Left forelimb (tissue), 1 donor: ENCODE results near the gene SEBOX.

ENCODE experiments used
- DNase-seq: peaks from one replicate; pipeline ENCODE4 v3.0.0-alpha.2; 2018; ENCODE audit warnings: low spot score

The SEBOX gene

GRCh38 chr17:28392491-28392890 is 27.5 kb upstream of the SEBOX start:
- no peak for DNase-seq

GRCh38 chr17:28391401-28391800 is 26.4 kb upstream of the SEBOX start:
- DNase-seq, result no peak

- no peak for DNase-seq
Observed at GRCh38 chr17:28390984-28391383, 26.0 kb upstream of the SEBOX start.

GRCh38 chr17:28390563-28390962 is 25.6 kb upstream of the SEBOX start:
- no peak for DNase-seq

- no peak for DNase-seq
Observed at GRCh38 chr17:28390141-28390540, 25.1 kb upstream of the SEBOX start.

GRCh38 chr17:28388106-28388505 is 23.1 kb upstream of the SEBOX start:
- DNase-seq, result no peak

- no peak for DNase-seq
Observed at GRCh38 chr17:28386391-28386790, 21.4 kb upstream of the SEBOX start.

- no peak for DNase-seq
Observed at GRCh38 chr17:28385406-28385805, 20.4 kb upstream of the SEBOX start.

- no peak for DNase-seq
Observed at GRCh38 chr17:28385037-28385400, 20.0 kb upstream of the SEBOX start.

- DNase-seq, result no peak
Observed at GRCh38 chr17:28384281-28385036, 19.5 kb upstream of the SEBOX start.

GRCh38 chr17:28381141-28381825 is 16.3 kb upstream of the SEBOX start:
- no peak for DNase-seq

- DNase-seq, result no peak
Observed at GRCh38 chr17:28379814-28380801, 15.1 kb upstream of the SEBOX start.

GRCh38 chr17:28372945-28373274 is 7.9 kb upstream of the SEBOX start:
- DNase-seq, result no peak

GRCh38 chr17:28372203-28372944 is 7.4 kb upstream of the SEBOX start:
- no peak for DNase-seq

- DNase-seq, result peak; percentile 82
Observed at GRCh38 chr17:28371245-28372202, 6.5 kb upstream of the SEBOX start, which contains the start of gene SARM1. Gene SARM1, plus strand, starts transcription at chr17:28371694. Its CDS starts 339 bp downstream, at chr17:28372033.

- DNase-seq, result no peak
Observed at GRCh38 chr17:28370744-28371103, 5.7 kb upstream of the SEBOX start.

GRCh38 chr17:28370035-28370743 is 5.2 kb upstream of the SEBOX start, which contains the start of gene VTN:
Gene VTN, minus strand, starts transcription at chr17:28370307. Its CDS starts 104 bp downstream, at chr17:28370203.
- no peak for DNase-seq

- DNase-seq, result no peak
Observed at GRCh38 chr17:28369684-28370034, 4.7 kb upstream of the SEBOX start.

- no peak for DNase-seq
Observed at GRCh38 chr17:28368915-28369683, 4.1 kb upstream of the SEBOX start.
